Endothelial cell of umbilical vein (primary cell): ENCODE results near the gene BRK1. TPM values are rescaled to one million over a fixed set of nuclear protein-coding genes. Genes with fewer than 3 reads are reported as not detected.

Experiments used
- BruUV-seq: library from RNA; stranded (reverse); fragments of 400-500 nt; replicated peaks from 2 replicates; lab custom pipeline; 2021; lab: Mats Ljungman, UMichigan
- CTCF ChIA-PET: fragments of 300-600, 350-600 bp; sonication (Branson Sonifier 250); formaldehyde crosslinking; loops from one replicate; lab custom pipeline; 2021; ENCODE audit warnings: antibody characterized with exemption, inconsistent platforms; lab: Charles Lee
- POLR2A ChIA-PET: fragments of 300-600, 350-600 bp; sonication (Branson Sonifier 250); formaldehyde crosslinking; loops from one replicate; lab custom pipeline; 2021; ENCODE audit warnings: antibody characterized with exemption, inconsistent platforms; lab: Charles Lee
- DNase-seq: peaks from one replicate; pipeline ENCODE4 v3.0.0-alpha.2; 2011; ENCODE audit warnings: low read depth, low spot score
- FAIRE-seq: peaks from 2 replicates; lab custom pipeline; 2011; peaks lifted over from hg19 to GRCh38; lab: Jason Lieb, UNC
- H2AFZ ChIP-seq: 2 replicates; pipeline ENCODE4 v1.6.0; 2012; ENCODE audit warnings: low read depth, low read length, control low read depth, inconsistent platforms
- H3K27ac ChIP-seq: 2 replicates; pipeline ENCODE4 v1.5.1; 2011; ENCODE audit warnings: low read depth, mild to moderate bottlenecking, control low read depth, low read length, moderate library complexity; ENCODE audit not compliant: insufficient read depth
- H3K27me3 ChIP-seq, 2 experiments: 2 replicates each; pipeline versions ENCODE4 v1.6.0 to v1.6.1; 2011; ENCODE audit warnings: low read length in 2 of 2, mixed read lengths in 1 of 2; ENCODE audit not compliant: control insufficient read depth in 2 of 2, insufficient read depth in 2 of 2
- H3K36me3 ChIP-seq, 2 experiments: 2 replicates in 1 of 2; 3 replicates in 1 of 2; pipeline ENCODE4 v1.5.1; 2011; ENCODE audit warnings: low read length in 2 of 2, mild to moderate bottlenecking in 1 of 2, moderate library complexity in 1 of 2; ENCODE audit not compliant: control insufficient read depth in 2 of 2, insufficient read depth in 2 of 2; ENCODE audit errors: extremely low read depth in 1 of 2
- H3K4me1 ChIP-seq: 3 replicates; pipeline ENCODE4 v1.5.1; 2011; ENCODE audit warnings: mild to moderate bottlenecking, low read length; ENCODE audit not compliant: control insufficient read depth, insufficient read depth; ENCODE audit errors: extremely low read depth
- H3K4me2 ChIP-seq: 2 replicates; pipeline ENCODE4 v1.6.1; 2011; ENCODE audit warnings: low read length, control low read depth, mixed read lengths; ENCODE audit not compliant: insufficient read depth
- H3K4me3 ChIP-seq, 3 experiments: fragments of 200-600 bp in 1 of 3; sonication (generic), shearing (Covaris generic) in 1 of 3; replicated peaks in 1 of 3; 2 replicates each; pipeline ENCODE4 v1.5.1; 2011 to 2016; ENCODE audit warnings: control low read depth in 3 of 3, low read length in 3 of 3, mild to moderate bottlenecking in 2 of 3, inconsistent platforms in 1 of 3, low read depth in 1 of 3, moderate library complexity in 1 of 3; ENCODE audit not compliant: insufficient read depth in 1 of 3
- H3K79me2 ChIP-seq: 2 replicates; pipeline ENCODE4 v1.6.0; 2012; ENCODE audit warnings: low read length, inconsistent platforms; ENCODE audit not compliant: control insufficient read depth, insufficient read depth
- H3K9ac ChIP-seq: replicated peaks from 2 replicates; pipeline ENCODE3; 2011; ENCODE audit warnings: low read length, control low read depth; ENCODE audit not compliant: insufficient read depth; ENCODE audit errors: extremely low read depth
- H3K9me1 ChIP-seq: replicated peaks from 3 replicates; pipeline ENCODE4 v1.6.0; 2011; ENCODE audit warnings: mild to moderate bottlenecking, low read length; ENCODE audit not compliant: control insufficient read depth, insufficient read depth; ENCODE audit errors: extremely low read depth
- H3K9me3 ChIP-seq: replicated peaks from 2 replicates; pipeline ENCODE4 v1.5.1; 2012; ENCODE audit warnings: low read length, inconsistent platforms; ENCODE audit not compliant: control insufficient read depth, insufficient read depth
- H4K20me1 ChIP-seq: replicated peaks from 2 replicates; pipeline ENCODE3; 2011; ENCODE audit warnings: mild to moderate bottlenecking, low read length; ENCODE audit not compliant: control insufficient read depth, insufficient read depth; ENCODE audit errors: extremely low read depth
- EZH2 ChIP-seq: IDR thresholded peaks from 2 replicates; pipeline ENCODE4 v1.6.1; 2012; ENCODE audit warnings: borderline replicate concordance, low read depth, mild to moderate bottlenecking, moderate library complexity, low read length, inconsistent platforms; ENCODE audit not compliant: severe bottlenecking
- FOS ChIP-seq: IDR thresholded peaks from 2 replicates; pipeline ENCODE4 v1.6.1; 2011; ENCODE audit warnings: mild to moderate bottlenecking, low read length, moderate library complexity, borderline replicate concordance; ENCODE audit not compliant: insufficient read depth
- GATA2 ChIP-seq: IDR thresholded peaks from 2 replicates; pipeline ENCODE4 v1.7.0; 2011; ENCODE audit warnings: low read depth, mild to moderate bottlenecking, moderate library complexity, mixed read lengths, low read length; ENCODE audit not compliant: insufficient read length, insufficient read depth
- JUN ChIP-seq: IDR thresholded peaks from 2 replicates; pipeline ENCODE4 v1.6.1; 2011; ENCODE audit warnings: borderline replicate concordance, low read depth; ENCODE audit not compliant: insufficient read length, insufficient read depth
- MAX ChIP-seq: IDR thresholded peaks from 2 replicates; pipeline ENCODE4 v1.6.1; 2011; ENCODE audit not compliant: insufficient read depth, insufficient read length
- MYC ChIP-seq: IDR thresholded peaks from one replicate; pipeline ENCODE4 v1.6.1; 2011; ENCODE audit warnings: mild to moderate bottlenecking, low read depth, low read length
- POLR2A ChIP-seq: IDR thresholded peaks from 2 replicates; pipeline ENCODE4 v1.6.1; 2012; ENCODE audit warnings: low read depth, mild to moderate bottlenecking, control low read depth, low read length
- POLR2AphosphoS5 ChIP-seq: IDR thresholded peaks from 2 replicates; pipeline ENCODE4 v1.6.1; 2012; ENCODE audit warnings: low read depth, mild to moderate bottlenecking, control low read depth, low read length, moderate library complexity; ENCODE audit not compliant: insufficient read depth
- dilution Hi-C: fragments of 300-500 bp; cut with MboI; formaldehyde crosslinking; loops from one replicate; pipeline ENCODE4 v1.15.0; 2019; ENCODE audit warnings: low sequenced_read_pairs; ENCODE audit not compliant: extremely low pct_ligation_motif_present
- intact Hi-C: fragments of 100-400 bp; cut with micrococcal nuclease; formaldehyde crosslinking; loops from one replicate; pipeline ENCODE4 v1.10.0; 2022
- polyA plus RNA-seq, 4 experiments: library from polyadenylated mRNA; depleted of rRNA in 3 of 4; stranded (reverse) in 3 of 4; unstranded in 1 of 4; fragments of >200 nt; gene quantifications; 2 replicates each; pipeline versions ENCODE4 v1.2.1 to v1.2.3, GENCODE V29; 2011 to 2012; ENCODE audit warnings: missing spikeins in 1 of 4
- total RNA-seq: library from RNA; stranded (reverse); gene quantifications from 2 replicates; pipeline ENCODE4 v1.2.3, GENCODE V29; 2021
- TF ChIP-seq, protein P1 (sequence below), 2 donors: IDR thresholded peaks; 1 replicate in 1 of 2; 2 replicates in 1 of 2; pipeline ENCODE4 v1.5.1; 2011; ENCODE audit warnings: low read length in 2 of 2, mild to moderate bottlenecking in 2 of 2, moderate library complexity in 2 of 2, control low read depth in 1 of 2, inconsistent platforms in 1 of 2, low read depth in 1 of 2; ENCODE audit not compliant: insufficient read depth in 1 of 2; ENCODE audit errors: extremely low read depth in 1 of 2

BRK1 gene
- total and polyA plus RNA-seq, 2 donors (not counting 3 experiments of a cell fraction or from before 2014, with no cell fraction given) = 123 to 144 TPM

DNA sequence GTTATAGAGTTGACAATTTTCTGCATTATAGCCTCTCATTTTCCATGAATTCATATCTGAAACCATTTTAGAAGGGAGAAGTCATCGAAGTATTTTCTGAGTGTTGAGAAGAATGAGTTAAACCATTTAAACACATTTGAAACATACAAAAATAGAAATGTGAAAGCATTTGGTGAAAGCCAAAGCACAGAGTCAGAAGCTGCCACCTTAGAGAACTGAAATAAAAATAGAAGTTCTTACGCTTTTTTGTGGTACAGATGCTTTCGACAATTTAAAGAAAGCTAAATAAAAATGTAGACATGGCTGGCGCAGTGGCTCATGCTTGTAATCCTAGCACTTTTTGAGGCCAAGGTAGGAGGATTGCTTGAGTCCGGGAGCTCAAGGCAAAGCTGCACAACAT is 16.4 kb upstream of the BRK1 start:
- Histone ChIP-seq H4K20me1 (no peaks in the 10 kb centered on the region), H2AFZ (no peak overlapping the region), H3K27ac (no peak overlapping the region), H3K9me1 (no peaks in the 10 kb centered on the region), H3K36me3 (no peaks in the 10 kb centered on the region), H3K27me3 (no peaks in the 10 kb centered on the region), H3K9me3 (no peaks in the 10 kb centered on the region), H3K4me2 (no peak overlapping the region), H3K9ac (no peak overlapping the region), H3K79me2 (no peaks in the 10 kb centered on the region), H3K4me3 (no peak overlapping the region), H3K4me1 (no peaks in the 10 kb centered on the region)
- dilution Hi-C loops (no loop called here), intact Hi-C loops (no loop called here)
- TF ChIP-seq GATA2 (no peak), EZH2 (no peak), POLR2AphosphoS5 (no peak), POLR2A (no peak), MYC (no peak), MAX (no peak)
- FAIRE-seq (no peak), DNase-seq (no peak)
- ChIA-PET CTCF (interaction anchor here (1.0 kb wide), 1 partner anchor 64 kb away, joined by 3 read pairs; no protein-coding TSS in a partner anchor), POLR2A (no interaction called here)
- BruUV-seq = no TSS peak

DNA sequence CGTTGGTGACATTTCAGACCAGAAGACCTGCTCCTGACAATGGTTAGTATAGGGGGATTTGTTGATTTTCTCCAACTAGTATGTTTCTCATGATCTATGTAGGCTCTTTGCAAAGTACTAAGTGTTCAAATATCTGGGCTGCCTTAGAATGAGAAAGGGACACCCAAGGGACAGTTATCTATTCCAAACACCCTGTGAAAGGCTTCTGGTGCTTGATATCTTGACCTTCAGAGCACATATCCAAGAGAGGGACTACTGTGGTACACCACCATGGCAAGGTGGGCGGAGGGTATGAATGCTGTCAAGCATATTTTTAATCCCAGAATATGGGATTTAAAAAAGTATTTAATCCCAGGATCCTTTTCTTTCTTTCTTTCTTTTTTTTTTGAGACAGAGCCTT is 8.6 kb upstream of the BRK1 start:
- CTCF ChIA-PET = no interaction called here
- no peak for FAIRE-seq
- BruUV-seq = no TSS peak
- no peak overlapping the region for H3K4me2 ChIP-seq
- H3K9me3 ChIP-seq = no peaks in the 10 kb centered on the region
- H3K9me1 ChIP-seq = no peaks in the 10 kb centered on the region
- H3K4me1 ChIP-seq = no peaks in the 10 kb centered on the region
- no peak overlapping the region for H3K9ac ChIP-seq
- DNase-seq = no peak
- no peaks in the 10 kb centered on the region for H4K20me1 ChIP-seq
- no peak overlapping the region for H2AFZ ChIP-seq
- TF ChIP-seq POLR2A (no peak), EZH2 (no peak), FOS (no peak), MAX (no peak), GATA2 (no peak), POLR2AphosphoS5 (no peak), MYC (no peak), JUN (no peak)
- TF ChIP-seq, protein P1, sequence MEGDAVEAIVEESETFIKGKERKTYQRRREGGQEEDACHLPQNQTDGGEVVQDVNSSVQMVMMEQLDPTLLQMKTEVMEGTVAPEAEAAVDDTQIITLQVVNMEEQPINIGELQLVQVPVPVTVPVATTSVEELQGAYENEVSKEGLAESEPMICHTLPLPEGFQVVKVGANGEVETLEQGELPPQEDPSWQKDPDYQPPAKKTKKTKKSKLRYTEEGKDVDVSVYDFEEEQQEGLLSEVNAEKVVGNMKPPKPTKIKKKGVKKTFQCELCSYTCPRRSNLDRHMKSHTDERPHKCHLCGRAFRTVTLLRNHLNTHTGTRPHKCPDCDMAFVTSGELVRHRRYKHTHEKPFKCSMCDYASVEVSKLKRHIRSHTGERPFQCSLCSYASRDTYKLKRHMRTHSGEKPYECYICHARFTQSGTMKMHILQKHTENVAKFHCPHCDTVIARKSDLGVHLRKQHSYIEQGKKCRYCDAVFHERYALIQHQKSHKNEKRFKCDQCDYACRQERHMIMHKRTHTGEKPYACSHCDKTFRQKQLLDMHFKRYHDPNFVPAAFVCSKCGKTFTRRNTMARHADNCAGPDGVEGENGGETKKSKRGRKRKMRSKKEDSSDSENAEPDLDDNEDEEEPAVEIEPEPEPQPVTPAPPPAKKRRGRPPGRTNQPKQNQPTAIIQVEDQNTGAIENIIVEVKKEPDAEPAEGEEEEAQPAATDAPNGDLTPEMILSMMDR (IDR thresholded peaks at IDR 0.05; ENCODE audit: extremely low read depth in 1 of 2, insufficient read depth in 1 of 2, low read depth in 1 of 2, low read length in 2 of 2) = no peak
- no peak overlapping the region for H3K27ac ChIP-seq
- no peak overlapping the region for H3K4me3 ChIP-seq
- intact Hi-C loops = no loop called here
- dilution Hi-C loops = no loop called here
- H3K79me2 ChIP-seq = no peaks in the 10 kb centered on the region
- POLR2A ChIA-PET = no interaction called here
- no peaks in the 10 kb centered on the region for H3K27me3 ChIP-seq
- H3K36me3 ChIP-seq = no peaks in the 10 kb centered on the region
